ENCODE results near the gene KRT7.
A peak's percentile ranks its signal among the peaks of the same experiment; 100 is the strongest.

The KRT7 gene

DNA sequence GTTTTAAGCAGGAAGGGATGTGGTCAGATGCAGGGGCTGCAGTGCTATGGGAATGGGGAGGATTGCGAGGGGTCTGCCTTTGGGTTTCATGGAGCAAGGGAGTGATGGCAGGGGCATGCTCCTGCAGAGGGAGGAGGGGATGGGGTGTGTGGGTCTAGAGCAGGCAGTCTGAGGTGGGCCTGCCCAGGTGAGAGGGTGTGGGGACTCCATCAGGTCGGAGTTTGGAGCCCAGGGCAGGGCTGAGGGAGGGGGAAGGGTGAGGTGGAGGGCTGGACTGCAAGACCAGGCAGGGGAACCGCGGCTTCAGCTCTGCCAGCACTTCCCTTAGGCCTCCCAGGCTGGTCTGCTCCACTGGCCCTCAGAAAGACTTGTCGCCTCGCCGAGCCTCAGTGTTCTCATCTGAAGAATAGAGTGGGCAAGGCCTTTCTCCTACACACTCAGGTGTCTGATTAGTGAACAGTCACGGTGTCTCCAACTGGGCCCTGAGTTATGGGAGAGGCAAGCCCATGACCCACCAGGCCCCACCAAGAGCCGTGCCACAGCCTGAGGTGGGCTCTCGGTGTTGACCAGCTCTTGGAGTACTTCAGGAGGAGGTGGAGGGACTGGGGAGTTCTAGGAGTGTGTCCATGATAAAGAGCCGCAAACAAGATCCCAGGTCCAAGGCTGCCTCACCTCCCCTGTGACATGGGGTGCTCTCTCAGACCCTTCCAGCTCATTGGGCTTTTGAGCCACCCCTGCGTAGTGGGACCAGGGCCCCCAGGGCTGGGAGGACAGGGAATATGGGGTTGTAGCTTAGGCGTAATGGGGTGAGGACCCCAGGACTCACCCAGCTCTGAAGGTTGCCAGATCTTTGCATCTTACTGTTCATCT, 21.1 kb upstream of the KRT7 start:
- no peak for DNase-seq (ENCODE audit: low spot score)

DNA sequence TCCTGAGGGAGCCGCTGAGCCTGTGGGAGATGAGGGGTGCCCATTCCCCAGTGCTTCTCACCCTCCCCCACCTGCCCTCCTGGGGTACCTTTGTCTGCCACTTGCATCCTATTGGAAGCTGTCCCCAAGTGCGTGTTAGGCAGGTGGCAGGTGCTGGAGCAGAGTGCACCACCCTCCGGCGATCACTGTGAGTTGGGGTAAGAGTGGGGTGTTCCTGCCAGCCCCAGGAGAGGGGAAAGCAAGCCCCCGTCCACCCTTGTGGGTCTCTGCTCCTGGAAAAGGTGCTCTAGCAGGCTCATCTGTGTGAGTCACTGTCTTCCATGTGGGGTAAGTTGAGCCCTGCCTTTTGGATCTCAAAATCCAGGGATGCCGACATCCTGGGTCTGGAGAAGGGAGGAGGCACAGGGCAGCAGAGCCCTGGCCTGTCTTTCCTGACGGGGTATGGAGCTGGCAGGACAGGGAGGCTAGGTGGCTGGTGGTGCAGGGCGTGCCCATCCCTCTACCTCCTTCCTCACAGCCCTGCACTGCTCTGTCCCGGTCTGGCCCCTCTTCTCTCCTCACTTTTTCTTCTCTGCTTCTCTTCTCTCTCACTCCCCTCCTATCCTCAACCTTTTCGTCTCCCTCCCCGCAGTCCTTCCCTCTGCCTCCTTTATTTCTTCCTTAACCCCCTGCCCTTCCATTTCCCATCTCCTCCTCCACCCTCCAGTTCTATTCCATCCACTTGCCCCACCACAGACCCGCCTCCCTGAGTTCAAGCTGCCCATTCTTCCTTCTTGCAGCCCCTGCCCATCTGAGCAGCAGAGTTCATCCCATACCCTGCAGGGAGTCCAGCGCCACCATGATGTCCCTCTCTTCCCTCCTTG, 20.1 kb upstream of the KRT7 start:
- no peak for DNase-seq (ENCODE audit: low spot score)

DNA sequence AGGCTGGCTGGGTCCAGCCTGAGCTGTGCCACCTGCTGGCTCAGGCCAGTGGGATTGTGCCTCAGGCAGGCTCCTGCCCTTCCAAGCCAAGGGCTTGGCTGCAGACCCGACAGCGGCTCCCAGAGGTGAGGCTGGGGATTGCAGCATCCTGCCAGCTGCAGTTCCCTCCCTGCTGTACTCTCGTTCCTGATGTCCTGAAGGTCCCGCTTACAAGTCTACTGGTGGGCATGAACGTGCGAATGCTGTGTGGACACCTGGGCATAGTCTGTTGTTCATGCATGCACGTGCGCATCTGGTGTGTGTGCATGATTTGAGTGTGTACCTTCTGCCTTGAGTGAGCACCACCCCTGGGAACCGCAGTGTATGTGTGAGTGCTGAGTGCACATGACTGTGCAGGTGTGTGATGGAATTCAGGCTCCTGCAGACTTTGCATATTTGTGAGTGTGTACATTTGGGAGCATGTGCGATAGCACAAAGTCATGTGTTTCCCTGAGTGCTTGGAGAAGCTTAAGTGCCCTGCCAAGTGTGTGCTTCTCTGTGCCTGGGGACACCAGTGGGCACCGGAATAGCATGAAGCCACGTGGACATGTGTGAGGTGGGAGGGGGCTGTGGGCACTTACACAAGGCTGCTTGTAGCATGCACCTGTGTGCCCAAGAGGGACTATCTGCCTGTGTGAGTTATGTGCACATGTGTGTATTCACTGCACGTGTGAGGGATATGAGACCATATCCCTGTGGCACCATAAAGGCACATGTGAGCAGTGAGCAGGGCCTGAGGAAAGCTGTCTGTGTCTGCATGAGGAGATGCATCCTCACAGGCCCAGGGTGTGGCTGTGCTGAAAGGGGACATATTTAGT, 19.3 kb upstream of the KRT7 start:
- peak; percentile 89 for DNase-seq (ENCODE audit: low spot score)

DNA sequence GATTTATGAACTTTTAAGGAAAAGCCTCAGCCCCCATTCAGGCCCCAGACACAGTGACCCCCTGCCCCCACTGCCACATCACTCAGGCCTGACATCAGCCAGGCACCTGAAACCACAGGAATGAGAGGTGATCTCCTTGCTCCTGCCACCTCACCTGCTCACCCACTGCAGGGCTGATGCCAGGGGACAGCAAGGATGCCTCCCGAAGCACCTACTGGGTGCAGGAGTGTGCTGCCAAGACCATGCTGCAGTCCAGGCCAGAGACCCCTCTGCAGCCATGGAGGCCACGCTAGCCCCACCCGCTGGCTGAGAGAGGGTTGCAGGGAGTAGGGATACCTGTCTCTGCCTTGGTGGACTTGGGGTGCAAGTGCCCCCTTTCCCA, 18.6 kb upstream of the KRT7 start:
- no peak for DNase-seq (ENCODE audit: low spot score)

DNA sequence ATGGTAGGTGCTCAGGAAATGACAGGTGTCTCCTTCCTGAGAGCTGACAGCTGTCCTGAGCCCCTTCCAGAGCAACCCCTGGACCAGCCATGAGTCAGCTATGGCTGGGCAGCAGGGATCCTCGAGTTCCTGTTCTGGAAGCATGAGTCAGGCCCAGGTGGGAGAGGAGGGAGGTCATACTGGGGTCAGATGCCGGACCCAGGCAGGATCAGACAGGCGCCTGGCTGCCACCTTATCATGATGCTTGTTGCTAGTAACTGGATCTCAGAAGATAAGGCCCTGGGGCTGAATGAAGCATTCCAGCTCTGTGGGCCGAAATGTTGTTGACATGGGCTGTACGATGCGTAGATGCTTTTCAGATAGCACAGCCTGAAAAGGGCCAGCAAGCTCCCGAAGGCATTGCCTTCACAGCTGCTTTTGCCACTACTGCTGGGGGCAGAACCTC, 17.4 kb upstream of the KRT7 start:
- no peak for DNase-seq (ENCODE audit: low spot score)

DNA sequence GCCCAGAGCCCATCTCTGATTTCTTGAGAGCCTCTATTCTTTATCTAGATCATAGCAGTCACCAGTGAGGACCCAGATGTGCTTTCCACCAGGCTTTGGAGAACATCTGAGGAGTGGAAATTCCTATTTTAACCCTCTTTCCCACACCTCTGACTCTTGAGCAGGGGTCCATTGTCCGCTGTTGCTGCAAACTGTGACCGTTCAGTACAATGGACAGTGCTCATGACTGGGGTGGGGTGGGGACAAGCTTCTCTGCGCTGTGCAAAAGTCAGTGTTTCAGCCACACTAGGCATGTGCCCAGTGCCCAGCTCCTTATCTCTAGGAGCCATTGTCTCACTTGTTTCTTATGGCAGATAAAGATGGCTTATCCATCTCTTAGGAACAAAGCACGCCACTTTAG, 16.9 kb upstream of the KRT7 start:
- no peak for DNase-seq (ENCODE audit: low spot score)

DNA sequence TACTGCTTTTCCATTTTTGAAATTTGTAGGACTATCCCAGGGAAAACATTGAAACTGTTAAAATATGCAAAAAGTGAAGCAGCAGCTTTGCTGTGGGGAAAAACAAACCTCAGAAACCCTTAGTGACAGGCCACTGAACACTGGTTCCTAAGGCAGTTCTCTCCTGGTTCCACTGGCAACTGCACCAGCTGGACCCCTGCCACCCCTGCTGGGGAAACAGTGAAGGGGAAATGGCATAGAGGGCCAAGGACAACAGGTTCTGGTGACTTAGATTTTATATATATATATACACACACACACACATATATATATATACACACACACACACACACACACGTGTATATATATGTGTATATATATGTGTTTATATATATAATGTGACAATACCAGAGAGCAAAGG, 16.2 kb upstream of the KRT7 start:
- DNase-seq (ENCODE audit: low spot score): no peak

DNA sequence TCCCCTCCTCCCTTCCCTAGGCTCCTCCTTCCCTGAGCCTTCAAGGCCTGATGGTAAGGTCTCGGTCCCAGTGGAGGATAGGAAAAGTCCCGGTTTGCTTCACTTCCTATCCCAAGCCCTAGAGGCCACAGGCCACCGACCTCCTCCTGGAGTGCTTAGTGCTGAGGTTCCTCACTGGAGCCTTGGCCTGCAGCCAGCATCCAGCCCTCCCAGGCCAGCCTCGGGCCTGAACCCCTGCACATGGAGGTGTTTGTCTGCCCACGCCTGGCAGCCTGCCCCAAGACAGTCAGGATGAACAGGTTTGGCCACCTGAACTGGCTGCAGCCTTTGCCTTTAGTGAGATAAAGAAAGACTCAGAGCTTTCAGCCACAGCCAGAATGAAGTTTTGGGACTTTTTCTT, 15.8 kb upstream of the KRT7 start:
- no peak for DNase-seq (ENCODE audit: low spot score)

DNA sequence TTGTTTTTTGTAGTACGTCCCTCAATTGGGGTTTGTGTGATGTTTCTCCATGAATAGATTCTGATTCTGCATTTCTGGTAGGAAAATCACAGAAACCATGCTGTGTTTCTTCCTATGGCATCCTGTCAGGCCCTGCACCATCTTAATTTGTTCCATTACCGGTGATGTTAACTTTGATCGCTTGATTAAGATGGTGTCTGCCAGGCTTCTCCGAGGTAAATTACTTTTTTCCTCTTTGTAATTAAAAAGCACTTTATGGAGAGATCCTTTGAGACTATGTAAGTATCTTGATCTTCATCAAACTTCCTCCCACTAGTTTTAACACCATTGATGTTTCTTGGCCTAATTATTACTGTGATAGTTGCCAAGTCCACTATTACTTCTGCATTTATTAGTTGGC, 15.0 kb upstream of the KRT7 start:
- DNase-seq (ENCODE audit: low spot score): no peak

DNA sequence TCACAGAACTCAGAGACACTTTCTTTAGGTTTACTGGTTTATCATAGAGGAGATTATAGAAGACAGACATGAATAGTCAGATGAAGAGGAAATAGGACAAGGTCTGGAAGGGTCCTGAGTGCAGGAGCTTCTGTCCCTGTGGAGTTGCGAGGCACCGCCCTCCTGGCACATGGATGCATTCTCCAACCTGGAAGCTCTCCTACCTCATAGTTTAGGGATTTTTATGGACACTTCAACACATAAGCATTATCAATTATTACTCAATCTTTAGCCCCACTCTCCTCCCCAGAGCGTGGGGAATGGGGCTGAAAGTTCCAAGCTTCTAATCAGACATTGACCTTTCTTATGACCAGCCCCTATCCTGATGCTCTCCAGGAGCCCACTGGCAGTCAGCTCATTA, 12.6 kb upstream of the KRT7 start:
- DNase-seq (ENCODE audit: low spot score): no peak

DNA sequence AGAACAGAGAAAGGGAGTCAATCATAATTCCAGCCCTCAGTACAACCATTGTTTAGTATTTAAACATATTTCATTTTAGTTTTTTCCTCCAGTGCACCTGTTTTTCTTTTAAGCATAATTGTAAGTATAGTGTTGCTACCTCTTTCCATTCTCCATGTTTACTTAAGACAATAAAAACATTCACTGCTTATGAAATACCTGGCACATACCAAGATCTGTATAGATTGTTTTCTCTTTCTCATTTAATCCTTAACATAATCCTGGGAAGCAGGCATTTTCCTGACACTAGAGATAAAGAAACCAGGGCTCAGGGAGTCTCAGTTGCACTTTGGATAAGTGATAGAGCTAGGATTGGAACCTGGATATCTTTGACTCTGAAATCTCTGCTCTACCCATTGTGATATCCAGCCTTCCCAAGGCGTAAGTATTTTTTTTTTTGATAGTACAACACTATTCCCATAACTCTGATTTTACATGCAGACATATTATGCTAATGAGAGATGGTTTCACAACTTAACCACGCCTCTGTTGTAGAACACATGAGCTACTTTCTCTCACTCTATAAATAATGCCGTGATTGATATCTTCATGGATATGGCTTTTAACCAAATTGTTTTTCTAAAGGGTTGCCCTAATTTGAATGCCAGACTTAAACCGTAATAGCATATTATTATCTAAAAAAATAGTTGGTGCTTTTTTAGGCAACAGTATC, 11.8 kb upstream of the KRT7 start:
- no peak for DNase-seq (ENCODE audit: low spot score)

DNA sequence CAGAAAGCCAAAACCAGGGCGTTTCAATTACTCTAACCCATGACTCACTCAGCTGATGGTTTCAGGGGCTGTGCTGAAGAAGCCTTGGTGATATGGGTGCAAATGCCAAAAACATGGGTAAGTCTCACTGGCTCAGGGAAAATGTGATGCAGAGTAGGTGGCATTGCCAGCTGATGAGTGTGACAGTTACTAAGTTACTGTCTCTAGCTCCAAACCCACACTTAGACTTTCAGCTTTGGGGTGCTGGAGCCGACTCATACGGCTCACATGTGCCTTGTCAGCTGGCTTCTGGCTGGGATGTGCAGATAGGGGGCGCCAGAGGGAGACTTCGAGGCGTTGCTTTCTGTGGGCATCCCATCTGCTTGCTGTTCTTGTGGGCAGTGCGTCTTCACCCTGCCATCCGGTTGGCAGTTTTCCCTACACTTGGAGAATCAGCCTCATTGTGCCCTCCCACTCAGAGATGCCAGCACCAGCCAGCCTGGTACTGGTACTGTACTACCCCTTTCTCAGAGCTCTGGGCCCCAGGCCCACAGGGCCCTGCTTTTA, 11.1 kb upstream of the KRT7 start:
- DNase-seq (ENCODE audit: low spot score): peak; percentile 46

DNA sequence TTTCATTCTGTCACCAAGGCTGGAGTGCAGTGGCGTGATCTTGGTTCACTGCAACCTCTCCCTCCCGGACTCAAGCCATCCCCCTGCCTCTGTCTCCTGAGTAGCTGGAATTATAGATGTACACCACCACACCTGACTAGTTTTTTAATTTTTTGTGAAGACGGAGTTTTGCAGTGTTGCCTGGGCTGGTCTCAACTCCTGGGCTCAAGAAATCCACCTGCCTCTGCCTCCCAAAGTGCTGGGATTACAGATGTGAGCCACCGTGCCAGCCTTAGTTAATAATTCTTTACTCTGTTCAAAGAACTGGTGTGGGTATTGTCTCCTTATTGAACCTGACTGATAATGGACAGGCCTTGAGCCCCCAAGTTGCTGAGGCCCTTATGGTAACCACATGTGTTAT, 10.4 kb upstream of the KRT7 start:
- DNase-seq (ENCODE audit: low spot score): no peak

DNA sequence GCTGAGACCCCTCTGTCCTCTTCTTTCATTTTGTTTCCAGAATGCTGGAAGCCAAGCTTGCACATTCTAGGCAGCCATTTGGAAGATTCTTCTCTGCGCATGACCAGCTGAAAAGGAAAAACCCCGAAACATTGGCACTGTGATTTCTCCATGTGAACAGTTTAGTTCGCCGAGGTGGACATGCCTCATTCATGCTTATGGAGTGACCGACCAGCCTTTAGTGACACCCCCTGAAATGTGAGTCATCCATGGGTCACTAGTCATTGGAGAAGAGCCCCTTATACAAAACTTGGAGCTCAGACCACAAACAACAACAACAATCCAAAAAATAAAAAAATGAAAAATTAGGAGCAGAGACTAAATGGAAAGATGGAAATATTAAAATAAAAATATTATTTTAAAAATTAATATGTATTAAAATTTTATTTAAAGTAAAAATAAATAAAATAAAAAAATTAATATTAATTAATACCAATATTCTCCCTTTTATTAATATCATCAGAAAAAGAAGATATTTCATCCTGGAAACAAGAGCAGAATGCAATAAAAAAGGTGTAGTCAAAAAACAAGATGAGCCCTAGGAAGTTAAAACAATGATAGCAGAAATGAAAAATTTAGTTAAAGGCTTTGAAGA, 9.5 kb upstream of the KRT7 start:
- DNase-seq (ENCODE audit: low spot score): no peak

DNA sequence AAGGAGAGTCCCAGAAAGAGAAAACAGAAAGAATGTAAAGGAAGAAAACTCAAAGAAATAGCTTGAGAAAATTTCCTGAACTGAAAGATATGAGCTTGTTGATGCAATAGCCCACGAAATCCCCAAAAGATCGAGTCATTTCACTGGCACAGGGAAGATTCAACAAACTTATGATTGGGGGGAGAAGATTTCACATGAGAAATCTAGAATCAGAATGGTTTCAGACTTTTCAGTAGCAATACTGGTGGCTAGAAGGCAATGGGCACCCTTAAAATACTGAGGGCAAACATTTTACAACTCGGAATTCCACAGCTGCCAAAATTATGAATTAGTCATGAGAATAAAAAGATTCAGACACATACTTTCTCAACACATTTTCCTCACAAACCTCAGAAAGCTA, 8.9 kb upstream of the KRT7 start:
- DNase-seq (ENCODE audit: low spot score): no peak

DNA sequence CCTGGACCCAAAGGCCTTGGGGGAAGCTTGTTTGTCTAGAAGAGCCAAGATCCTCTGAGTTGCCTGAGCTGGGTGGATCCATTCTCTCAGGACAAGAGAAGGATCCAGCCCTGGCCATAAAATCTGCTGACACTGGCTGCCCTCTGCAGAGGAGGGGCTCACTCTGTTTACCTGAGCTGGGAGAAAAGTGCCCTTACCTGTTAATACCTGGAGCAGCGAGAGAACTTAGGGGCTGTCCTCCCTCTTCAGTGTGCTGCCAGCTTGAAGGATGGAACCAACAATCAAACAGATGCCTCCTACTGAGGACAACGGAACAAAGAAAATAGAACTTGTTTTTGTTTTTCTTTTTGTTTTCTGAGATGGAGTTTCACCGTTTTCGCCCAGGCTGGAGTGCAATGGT, 7.3 kb upstream of the KRT7 start:
- DNase-seq (ENCODE audit: low spot score): no peak

DNA sequence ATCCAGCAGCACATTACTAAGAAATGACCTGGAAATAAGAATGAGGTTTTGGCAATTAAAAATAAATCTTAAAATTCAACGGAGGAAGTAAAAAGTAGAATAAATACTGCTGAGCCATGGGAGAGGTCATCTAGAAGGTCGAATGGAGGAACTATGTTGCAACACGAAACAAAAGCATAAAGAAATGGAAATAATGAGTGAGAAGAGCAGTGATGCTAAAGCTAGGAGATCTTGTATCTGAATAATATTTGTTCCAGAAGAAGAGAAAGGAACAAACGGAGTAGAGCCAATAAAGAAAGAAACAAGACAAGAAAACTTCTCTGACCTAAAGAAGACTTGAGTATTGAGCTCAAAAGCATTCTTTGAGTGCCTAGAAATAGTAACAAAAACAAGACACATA, 6.6 kb upstream of the KRT7 start:
- DNase-seq (ENCODE audit: low spot score): no peak

DNA sequence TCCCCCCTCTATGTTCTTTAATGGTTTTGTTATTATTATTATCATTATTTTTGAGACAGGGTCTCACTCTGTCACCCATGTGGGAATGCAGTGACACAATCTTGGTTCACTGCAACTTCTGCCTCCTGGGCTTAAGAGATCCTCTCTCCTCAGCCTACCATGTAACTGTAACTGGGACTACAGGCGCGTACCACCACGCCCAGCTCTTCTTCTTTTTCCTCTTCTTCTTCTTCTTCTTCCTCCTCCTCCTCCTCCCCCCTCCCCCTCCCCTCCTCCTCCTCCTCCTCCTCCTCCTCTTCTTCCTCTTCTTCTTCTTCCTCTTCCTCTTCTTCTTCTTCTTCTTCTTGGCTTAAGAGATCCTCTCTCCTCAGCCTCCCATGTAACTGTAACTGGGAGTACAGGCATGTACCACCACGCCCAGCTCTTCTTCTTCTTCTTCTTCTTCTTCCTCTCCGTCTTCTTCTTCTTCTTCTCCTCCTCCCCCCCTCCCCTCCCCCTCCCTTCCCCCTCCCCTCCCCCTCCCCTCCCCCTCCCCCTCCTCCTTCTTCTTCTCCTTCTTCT, 5.4 kb upstream of the KRT7 start:
- DNase-seq (ENCODE audit: low spot score): no peak

DNA sequence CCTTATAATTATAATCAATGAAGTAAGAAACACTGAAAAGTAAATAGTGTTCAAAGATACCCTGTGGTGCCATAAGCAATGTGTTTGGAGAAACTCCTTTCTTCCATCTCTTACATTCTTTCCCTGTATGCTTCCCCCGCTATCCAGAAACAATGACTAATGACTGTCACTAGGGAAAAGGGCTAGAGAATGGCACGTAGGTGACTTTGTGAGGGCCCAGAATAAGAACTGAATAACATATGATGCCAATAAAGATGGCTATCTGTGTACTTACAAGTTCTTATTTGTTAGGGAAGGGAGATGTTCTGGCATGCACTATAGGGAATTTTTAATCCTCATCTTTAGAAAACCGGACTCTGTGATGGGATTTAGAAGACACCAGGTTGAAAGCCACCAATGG, 4.7 kb upstream of the KRT7 start:
- DNase-seq (ENCODE audit: low spot score): no peak

DNA sequence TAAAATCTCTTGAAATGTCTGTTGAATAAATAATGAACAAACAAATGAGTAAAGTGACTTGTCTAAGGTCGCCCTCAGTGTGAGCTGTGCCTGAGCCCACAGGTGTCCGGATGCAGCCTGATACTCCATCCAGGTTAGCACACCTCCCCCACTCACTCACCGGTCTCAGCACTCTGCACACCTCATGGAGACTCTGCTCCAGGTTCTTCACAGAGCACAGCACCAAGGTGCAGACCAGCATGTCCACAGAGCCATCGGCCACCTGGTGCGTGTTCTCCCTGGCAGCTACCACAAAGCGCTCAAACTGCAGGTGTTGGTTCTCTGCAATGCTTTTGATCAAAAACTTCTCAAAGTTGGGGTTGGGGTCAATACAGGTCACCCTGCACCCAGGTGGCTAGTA, 4.1 kb upstream of the KRT7 start:
- no peak for DNase-seq (ENCODE audit: low spot score)
